ENCODE data around the gene CXCL12.

DNA sequence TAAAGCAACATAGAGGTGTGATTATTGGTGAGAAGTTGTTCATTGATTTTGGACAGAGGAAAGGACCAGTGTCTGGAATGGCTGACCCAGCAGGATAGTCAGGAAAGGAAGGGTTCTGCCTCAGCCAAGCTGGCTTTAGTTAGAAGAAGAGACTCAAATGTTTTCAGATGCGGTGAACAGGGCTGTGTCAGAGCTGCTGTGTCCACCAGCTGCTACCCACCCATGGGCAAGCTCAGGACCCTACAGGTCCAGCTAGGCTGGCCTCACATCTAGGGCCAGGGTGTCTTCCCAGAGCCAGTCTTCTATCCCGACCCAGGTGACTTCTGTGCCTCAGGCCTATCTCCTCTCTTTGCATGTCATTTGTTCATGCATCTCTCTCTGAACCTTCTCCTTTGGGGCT lies 37.3 kb upstream of the CXCL12 start:
- TF ChIP-seq TARDBP (IDR thresholded peaks at IDR 0.05) (no peak), FOXK2 (IDR thresholded peaks at IDR 0.05) (no peak), ELF4 (IDR thresholded peaks at IDR 0.05) (no peak), SP1 (IDR thresholded peaks at IDR 0.05) (no peak), ZNF384 (IDR thresholded peaks at IDR 0.05) (no peak), FOXM1 (IDR thresholded peaks at IDR 0.05; ENCODE audit: borderline replicate concordance) (no peak), CTBP1 (IDR thresholded peaks at IDR 0.05; ENCODE audit: borderline replicate concordance) (no peak), ARNT (IDR thresholded peaks at IDR 0.05) (no peak), HDGF (IDR thresholded peaks at IDR 0.05; ENCODE audit: borderline replicate concordance) (no peak), BHLHE40 (IDR thresholded peaks at IDR 0.05; ENCODE audit: borderline replicate concordance) (no peak), FOXA1 (IDR thresholded peaks at IDR 0.05) (no peak)
- TF ChIP-seq, protein P1, sequence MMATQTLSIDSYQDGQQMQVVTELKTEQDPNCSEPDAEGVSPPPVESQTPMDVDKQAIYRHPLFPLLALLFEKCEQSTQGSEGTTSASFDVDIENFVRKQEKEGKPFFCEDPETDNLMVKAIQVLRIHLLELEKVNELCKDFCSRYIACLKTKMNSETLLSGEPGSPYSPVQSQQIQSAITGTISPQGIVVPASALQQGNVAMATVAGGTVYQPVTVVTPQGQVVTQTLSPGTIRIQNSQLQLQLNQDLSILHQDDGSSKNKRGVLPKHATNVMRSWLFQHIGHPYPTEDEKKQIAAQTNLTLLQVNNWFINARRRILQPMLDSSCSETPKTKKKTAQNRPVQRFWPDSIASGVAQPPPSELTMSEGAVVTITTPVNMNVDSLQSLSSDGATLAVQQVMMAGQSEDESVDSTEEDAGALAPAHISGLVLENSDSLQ (IDR thresholded peaks at IDR 0.05), result no peak

Measured in HEK293T (cell line).